HG03565 (cell line): ENCODE measurements around the gene AGA.

Experiments
- ATAC-seq: cut with Tn5 transposase; IDR thresholded peaks from one replicate; pipeline ENCODE4 v1.9.1; 2021; ENCODE audit warnings: mild to moderate bottlenecking, moderate library complexity; ENCODE audit not compliant: unreplicated experiment

The AGA gene

DNA sequence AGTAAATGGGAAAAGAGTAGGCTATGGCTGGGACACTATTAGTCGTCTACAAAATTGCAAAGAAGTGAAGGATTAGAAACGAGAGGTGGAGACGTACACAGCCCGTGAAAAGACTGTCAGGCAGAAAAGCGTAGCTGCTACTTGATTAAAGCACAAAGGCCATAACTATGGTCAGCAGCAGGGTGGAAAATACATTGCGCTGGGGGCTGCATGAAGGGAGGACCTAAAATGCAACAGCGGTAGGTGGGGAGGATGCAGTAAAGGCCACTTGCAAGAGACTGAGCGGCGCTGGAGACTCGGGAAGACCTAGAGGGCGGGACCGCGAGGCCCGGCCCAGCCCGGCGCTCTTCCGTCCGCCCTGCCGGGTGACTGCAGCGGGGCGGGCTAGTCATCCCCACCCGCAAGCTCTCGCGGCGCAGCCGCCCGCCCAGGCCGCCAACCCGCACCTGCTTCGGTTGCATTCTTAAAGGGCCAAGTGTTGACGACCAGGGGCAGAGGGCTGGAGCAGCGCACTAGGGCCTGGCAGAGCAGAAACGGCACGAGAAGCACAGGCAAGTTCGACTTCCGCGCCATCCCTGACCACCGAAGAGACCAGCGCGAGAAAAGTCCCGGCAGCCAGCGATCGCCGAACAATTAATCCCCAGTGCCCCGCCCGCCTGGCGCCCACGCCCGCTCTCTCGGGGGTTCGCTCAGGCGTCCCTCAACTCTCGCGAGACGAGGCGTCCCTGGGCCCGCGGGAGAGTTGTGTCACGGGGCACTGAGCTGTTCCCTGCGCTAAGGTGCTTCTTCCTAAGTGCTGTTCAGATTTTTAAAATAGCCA is at the start of gene AGA:
AGA (minus strand) TSS at position 635 of the 820 bp plus-strand sequence; CDS start at position 573, 62 bp downstream.
- peak; percentile 85 for ATAC-seq

- ATAC-seq, result no peak
These were observed 49.8 kb upstream of the AGA start for GRCh38 chr4:177492022-177492421.

- ATAC-seq, result no peak
These were observed 48.5 kb upstream of the AGA start for GRCh38 chr4:177490769-177491168.

- ATAC-seq, result no peak
These were observed 47.4 kb upstream of the AGA start for GRCh38 chr4:177489471-177490246.

DNA sequence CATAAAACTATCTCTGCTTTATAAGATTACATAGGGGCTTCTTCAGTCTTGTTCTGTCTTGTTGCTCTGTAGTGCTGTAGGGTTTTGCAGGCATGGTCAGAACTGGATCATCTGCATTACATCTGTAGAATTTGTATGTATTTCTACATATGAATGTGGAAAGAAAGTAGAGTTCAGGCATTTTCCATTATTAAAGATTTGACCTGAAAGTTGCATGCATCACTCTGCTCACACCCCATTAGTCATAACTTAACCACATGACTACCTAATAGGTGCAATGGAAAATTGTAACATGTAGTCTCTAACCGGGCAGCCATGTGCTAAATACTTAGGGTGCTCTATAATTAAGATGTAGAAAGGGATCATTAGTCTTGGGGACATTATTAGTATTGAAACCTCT is 45.7 kb upstream of the AGA start:
- ATAC-seq, result no peak

DNA sequence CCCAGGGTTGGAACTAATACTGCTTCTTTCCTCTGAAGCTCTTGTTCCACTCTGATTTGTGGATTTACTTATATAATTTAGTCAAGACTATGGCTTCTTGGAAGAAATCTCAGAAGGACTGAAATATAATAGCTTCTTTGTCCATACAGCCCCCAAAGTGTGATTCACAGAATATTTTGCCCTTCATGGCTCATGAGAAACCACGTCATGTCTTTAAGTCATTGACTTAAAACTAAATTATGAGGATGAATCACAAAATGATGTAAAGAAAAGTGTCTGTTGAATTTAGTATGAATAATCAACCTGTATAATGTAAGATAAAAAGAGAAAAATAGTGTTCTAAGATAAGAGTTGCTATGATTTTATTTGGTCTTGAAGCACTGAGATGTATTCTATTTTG is 43.3 kb upstream of the AGA start:
- no peak for ATAC-seq

GRCh38 chr4:177484613-177485021 is 42.4 kb upstream of the AGA start:
- ATAC-seq, result no peak

- no peak for ATAC-seq
These were observed 41.5 kb upstream of the AGA start for GRCh38 chr4:177483760-177484159.

DNA sequence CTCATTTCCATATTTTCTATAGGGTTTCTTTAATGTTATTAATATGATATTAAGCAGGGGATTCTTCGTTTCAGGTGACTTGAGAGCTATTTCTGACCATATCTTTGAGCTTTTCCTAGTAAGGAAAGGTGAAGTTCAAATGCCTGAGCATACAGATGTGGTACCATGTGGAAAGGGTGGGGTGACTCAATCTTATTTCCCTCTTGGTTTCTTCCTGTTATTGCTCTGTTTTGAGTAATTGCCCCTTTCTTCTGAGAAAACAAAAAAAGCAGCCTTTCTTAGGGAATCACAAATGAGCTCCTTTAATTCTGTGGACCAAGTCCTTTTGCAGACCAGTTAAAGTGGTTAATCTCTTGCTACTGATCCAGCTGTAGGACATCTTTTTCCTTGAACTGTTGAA is 41.0 kb upstream of the AGA start:
- ATAC-seq, result no peak

DNA sequence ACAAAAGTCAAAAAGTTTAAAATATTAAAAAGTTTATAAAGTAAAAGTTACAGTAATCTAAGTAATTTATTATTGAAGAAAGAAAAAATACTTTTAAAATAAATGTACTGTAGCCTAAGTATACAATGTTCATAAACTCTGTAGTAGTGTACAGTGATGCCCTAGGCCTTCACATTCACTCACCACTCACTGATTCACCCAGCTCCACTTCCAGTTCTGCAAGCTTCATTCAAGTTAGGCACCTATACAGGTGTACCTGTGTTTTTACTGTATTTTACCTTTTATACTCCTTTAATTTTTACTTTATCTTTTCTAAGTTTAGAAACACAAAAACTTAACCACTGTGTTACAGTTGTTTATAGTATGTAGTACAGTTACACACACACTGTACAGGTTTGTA is 40.1 kb upstream of the AGA start:
- ATAC-seq, result no peak

DNA sequence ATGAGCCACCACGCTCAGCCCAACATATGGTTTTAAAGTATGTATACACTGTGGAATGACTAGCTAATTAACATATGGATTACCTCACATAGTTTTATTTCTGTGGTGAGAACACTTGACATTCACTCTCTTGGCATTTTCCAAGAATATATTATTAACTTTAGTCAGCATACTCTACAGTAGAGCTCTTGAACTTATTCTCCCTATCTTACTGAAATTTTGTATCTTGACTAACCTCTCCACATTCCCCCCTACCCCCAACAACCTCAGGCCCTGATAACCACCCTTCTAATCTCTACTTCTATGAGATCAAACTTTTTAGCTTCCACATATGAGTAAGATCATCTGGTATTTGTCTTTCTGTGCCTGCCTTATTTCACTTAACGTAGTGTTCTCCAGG is 38.6 kb upstream of the AGA start:
- no peak for ATAC-seq

- no peak for ATAC-seq
These were observed 36.8 kb upstream of the AGA start for GRCh38 chr4:177479063-177479462.

- no peak for ATAC-seq
These were observed 36.3 kb upstream of the AGA start for GRCh38 chr4:177478496-177478895.

DNA sequence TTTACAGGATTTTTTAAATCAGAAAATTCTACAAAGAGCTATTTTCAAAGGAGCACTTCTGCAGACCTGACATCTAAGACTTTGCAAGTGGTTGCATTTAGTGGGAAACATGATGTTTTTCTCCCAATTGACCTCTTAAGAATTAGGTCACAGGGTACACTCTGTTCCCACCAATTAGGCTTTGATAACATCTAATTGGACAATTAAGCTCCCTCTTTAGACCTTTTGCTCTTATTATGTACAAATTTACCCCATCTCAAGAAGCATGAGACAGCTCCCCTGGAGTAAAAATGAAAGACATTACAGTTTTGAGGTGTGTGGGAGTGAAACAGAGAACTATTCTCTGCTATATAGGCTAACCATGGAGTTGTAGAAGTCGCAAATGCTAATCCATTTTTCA is 31.8 kb upstream of the AGA start:
- ATAC-seq, result no peak

DNA sequence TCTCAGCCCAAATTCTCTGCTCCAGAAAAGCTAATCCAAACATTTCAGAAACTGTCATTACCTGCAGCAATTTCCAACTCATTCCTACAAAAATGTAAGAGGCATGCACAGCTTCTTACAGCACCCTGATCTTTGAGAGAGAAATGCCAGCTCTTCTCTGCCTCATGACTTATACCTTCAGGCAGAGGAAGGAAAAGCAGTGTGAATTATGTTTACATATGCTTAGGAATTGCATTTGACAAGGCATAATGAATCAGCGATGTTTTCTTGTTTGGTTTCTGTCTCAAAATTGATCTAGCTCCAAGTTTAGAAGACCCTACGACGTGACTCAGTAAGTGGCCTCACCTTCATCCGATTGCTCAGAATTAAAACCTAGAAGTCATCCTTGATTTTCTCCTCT is 21.8 kb upstream of the AGA start:
- ATAC-seq, result no peak

- no peak for ATAC-seq
These were observed 19.4 kb upstream of the AGA start for GRCh38 chr4:177461606-177462005.

DNA sequence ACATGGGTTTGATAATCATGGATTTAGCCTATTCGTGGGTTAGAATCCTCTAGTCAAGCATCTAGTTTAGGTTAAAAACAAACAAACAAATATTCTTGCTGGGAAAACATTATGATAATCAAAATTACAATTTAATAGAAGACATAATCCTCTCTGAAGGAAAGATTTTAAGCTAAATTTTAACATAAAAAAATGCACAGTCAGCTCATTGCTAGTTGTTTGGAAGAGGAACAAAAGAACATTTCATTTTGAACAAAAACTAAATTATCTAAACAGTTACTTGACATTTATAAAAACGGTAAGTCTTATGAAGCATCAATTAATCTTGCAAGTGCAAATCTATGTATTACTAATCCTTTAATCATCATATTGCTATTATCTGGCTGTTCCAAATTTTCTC is 18.2 kb upstream of the AGA start:
- ATAC-seq, result no peak

DNA sequence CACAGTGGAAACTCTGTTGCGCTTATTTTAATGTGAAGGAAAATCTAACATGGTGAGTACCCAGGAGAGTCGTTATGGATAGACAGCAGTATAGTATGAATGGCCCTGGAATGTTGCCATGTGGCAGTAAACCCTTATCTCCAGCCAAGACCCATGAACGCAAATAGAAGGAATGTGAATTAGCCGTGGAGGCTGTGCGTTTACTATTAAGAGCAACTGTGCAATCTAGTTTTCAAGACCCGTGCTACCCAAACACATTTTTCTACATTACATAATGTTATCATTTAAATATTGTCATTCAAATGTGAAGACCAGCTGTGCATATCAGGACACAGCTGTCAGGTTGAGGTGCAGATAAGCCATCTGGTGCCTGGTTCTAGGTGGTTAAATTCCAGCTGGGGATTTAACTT is 13.3 kb upstream of the AGA start:
- ATAC-seq, result no peak

GRCh38 chr4:177453116-177453515 is 10.9 kb upstream of the AGA start:
- ATAC-seq, result no peak

DNA sequence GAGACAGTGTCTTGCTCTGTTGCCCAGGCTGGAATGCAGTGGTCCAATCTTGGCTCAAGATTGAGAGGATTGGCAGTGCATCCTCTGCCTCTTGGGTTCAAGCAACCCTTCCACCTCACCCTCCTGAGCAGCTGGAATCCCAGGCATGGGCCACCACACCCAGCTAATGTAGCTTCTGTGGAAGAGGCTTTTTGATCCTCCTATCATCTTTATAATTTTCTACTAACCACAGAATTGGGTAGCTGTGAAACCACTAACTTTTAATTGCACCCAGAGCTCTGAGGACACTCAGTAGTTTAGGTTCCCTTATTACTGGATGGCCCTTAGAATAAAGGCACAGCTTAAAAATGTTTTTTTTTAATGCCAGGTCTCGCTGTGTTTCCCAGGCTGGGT is 8.9 kb upstream of the AGA start:
- ATAC-seq, result no peak

DNA sequence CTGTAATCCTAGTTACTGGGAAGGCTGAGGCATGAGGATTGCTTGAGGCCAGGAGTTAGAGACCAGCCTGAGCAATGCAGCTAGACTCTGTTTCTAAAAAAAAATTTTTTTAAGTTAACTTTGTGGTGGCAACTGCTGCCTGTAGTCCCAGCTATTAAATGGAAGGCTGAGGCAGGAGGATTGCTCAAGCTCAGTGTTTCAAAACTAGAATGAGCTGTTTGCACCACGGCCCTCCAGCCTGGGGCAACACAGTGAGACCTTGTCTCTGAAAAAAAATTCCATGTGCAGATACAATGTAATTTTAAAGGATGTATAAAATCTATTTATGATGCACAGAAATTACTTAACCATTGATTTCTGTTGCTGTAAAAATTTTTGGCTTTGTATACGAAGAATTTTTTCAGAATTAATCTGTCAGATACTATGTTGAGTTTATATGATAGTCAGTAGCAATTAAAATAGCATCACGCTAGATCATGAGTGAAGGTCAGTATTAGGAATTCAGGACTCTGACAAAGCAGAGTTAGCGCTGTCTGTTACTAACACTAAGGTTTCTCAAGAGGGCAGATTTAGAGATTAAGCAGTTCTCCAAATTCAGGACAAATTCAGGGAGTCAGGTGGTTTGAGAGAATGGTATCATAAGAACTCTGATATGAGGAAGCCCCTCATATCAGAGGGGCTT is 8.3 kb upstream of the AGA start:
- no peak for ATAC-seq

DNA sequence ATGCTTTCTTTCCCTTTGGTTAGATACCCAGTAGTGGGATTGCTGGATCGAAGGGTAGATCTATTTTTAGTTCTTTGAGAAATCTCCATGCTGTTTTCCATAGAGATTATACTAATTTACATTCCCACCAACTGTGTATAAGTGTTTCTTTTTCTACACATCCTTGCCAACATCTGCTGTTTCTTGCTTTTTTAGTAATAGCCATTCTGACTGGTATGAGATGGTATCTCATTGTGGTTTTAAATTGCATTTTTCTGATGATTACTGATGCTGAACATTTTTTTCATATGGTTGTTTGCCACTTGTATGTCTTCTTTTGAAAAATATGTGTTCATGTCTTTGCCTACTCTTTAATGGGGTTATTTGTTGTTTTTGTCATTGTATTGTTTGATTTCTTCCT is 6.6 kb upstream of the AGA start:
- ATAC-seq, result no peak
